ENCODE measurements around the gene NOL4L. TPM values are rescaled to one million over a fixed set of nuclear protein-coding genes. Genes with fewer than 3 reads are reported as not detected.

Gene NOL4L
- total RNA-seq, 1 donor from 2014 or later, result 11.9 TPM

GRCh38 chr20:32610472-32611218, 25.5 kb upstream of the NOL4L start:
- H3K4me2 ChIP-seq, result no peak overlapping the region
- no peak overlapping the region for H3K4me3 Mint-ChIP-seq
- no peaks in the 10 kb centered on the region for H3K9me3 Mint-ChIP-seq

DNA sequence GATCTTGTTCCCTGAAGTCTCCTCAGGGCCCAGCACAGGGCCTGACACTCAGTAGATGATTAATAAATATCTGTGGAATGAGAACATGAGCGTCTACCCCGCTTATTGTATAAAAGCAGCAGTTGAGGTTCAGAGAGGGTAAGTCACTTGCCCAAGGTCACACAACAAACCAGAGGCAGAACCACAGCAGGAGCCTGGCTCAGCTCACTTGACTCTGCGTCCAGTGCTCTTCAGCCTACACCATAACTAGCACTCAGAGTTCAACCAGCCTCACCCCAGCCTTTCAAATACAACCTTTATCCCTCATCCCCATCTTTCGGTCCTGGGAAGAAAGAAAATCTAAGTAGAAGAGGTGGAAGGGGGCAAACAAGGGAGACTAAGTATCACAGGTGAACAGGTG, 24.9 kb upstream of the NOL4L start:
- Histone ChIP-seq H3K36me3 (no peaks in the 10 kb centered on the region), H3K9ac (no peak overlapping the region), H3F3A (ENCODE audit: low read depth) (no peaks in the 10 kb centered on the region), H3K27ac (no peak overlapping the region), H3K79me2 (ENCODE audit: low read depth) (no peaks in the 10 kb centered on the region), H3K9me3 (ENCODE audit: low read depth) (no peaks in the 10 kb centered on the region), H3K4me1 (peaks cover 23% of the 10 kb centered on the region), H3K4me2 (no peak overlapping the region), H3K4me3 (no peak overlapping the region), H2AFZ (replicated peaks) (no peak overlapping the region), H4K20me1 (ENCODE audit: low read depth) (no peaks in the 10 kb centered on the region), H3K27me3 (no peaks in the 10 kb centered on the region)
- H3K9me3 Mint-ChIP-seq, result no peaks in the 10 kb centered on the region
- DNase-seq (ENCODE audit: low spot score), result no peak
- no peak overlapping the region for H3K27ac Mint-ChIP-seq
- peaks cover 39% of the 10 kb centered on the region for H3K4me1 Mint-ChIP-seq
- no peaks in the 10 kb centered on the region for H3K36me3 Mint-ChIP-seq
- H3K27me3 Mint-ChIP-seq (ENCODE audit: insufficient read depth, low read depth), result peaks cover 12% of the 10 kb centered on the region
- TF ChIP-seq, protein P1, sequence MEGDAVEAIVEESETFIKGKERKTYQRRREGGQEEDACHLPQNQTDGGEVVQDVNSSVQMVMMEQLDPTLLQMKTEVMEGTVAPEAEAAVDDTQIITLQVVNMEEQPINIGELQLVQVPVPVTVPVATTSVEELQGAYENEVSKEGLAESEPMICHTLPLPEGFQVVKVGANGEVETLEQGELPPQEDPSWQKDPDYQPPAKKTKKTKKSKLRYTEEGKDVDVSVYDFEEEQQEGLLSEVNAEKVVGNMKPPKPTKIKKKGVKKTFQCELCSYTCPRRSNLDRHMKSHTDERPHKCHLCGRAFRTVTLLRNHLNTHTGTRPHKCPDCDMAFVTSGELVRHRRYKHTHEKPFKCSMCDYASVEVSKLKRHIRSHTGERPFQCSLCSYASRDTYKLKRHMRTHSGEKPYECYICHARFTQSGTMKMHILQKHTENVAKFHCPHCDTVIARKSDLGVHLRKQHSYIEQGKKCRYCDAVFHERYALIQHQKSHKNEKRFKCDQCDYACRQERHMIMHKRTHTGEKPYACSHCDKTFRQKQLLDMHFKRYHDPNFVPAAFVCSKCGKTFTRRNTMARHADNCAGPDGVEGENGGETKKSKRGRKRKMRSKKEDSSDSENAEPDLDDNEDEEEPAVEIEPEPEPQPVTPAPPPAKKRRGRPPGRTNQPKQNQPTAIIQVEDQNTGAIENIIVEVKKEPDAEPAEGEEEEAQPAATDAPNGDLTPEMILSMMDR (IDR thresholded peaks at IDR 0.05), result no peak
- TF ChIP-seq EZH2phosphoT487 (IDR thresholded peaks at IDR 0.05), result no peak
- no peak for TF ChIP-seq EZH2 (IDR thresholded peaks at IDR 0.05)
- peak overlapping the region; percentile 44 for H3K4me3 Mint-ChIP-seq

More at GRCh38 chr20:32610472-32611218, 25.5 kb upstream of the NOL4L start:
- Histone ChIP-seq H4K20me1 (ENCODE audit: low read depth) (no peaks in the 10 kb centered on the region), H3F3A (ENCODE audit: low read depth) (no peaks in the 10 kb centered on the region), H3K36me3 (no peaks in the 10 kb centered on the region), H3K27ac (no peak overlapping the region), H3K27me3 (no peaks in the 10 kb centered on the region), H2AFZ (replicated peaks) (no peak overlapping the region), H3K9me3 (ENCODE audit: low read depth) (no peaks in the 10 kb centered on the region), H3K9ac (no peak overlapping the region), H3K79me2 (ENCODE audit: low read depth) (no peaks in the 10 kb centered on the region), H3K4me1 (peaks cover 17% of the 10 kb centered on the region), H3K4me3 (no peak overlapping the region)
- H3K36me3 Mint-ChIP-seq, result no peaks in the 10 kb centered on the region
- TF ChIP-seq EZH2phosphoT487 (IDR thresholded peaks at IDR 0.05), result no peak
- TF ChIP-seq, protein P1 (IDR thresholded peaks at IDR 0.05), result no peak
- TF ChIP-seq EZH2 (IDR thresholded peaks at IDR 0.05), result no peak
- no peak overlapping the region for H3K27ac Mint-ChIP-seq
- DNase-seq (ENCODE audit: low spot score), result no peak
- peaks cover 36% of the 10 kb centered on the region for H3K4me1 Mint-ChIP-seq
- H3K27me3 Mint-ChIP-seq (ENCODE audit: insufficient read depth, low read depth), result peaks cover 12% of the 10 kb centered on the region

DNA sequence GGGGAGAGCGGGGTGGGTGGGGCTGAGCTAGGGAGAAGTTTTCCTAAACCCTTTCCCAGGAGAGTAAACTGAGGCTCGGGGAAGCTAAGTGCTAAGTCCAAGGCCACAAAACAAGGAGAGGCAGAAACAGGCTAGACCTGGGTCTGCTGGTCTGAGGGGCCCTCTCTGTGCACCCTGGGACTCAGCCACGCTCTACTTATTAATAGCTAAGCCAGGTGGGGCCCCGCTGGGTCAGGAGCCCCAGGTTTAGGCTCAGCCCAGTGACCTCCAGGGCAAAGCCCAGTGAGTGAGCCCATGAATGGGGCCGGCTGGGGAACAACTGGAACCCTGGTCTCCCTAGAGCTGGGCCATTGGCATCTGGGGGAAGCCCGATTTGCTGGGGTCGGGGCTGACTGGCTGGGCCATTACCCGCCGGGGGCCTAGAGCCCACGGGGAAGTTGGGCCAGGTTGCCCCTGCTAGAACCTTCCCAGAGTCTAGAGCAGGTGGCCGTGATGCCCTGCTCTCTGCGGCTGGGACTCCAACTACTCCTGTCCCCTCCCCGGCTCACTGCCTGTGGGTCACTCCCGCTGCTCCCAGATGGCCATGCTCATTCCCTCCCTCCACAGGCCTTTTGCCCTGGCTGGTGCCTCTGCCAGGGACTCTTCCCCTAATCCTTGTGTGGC, 24.1 kb upstream of the NOL4L start:
- Histone ChIP-seq H3K79me2 (ENCODE audit: low read depth) (no peaks in the 10 kb centered on the region), H3K9me3 (ENCODE audit: low read depth) (no peaks in the 10 kb centered on the region), H3K36me3 (no peaks in the 10 kb centered on the region), H3K4me3 (no peak overlapping the region), H3F3A (ENCODE audit: low read depth) (no peaks in the 10 kb centered on the region), H3K27me3 (no peaks in the 10 kb centered on the region), H4K20me1 (ENCODE audit: low read depth) (no peaks in the 10 kb centered on the region), H3K9ac (no peak overlapping the region), H3K4me2 (no peak overlapping the region), H2AFZ (replicated peaks) (no peak overlapping the region), H3K4me1 (peaks cover 27% of the 10 kb centered on the region), H3K27ac (no peak overlapping the region)
- H3K4me1 Mint-ChIP-seq, result peaks cover 44% of the 10 kb centered on the region
- no peaks in the 10 kb centered on the region for H3K9me3 Mint-ChIP-seq
- TF ChIP-seq EZH2phosphoT487 (IDR thresholded peaks at IDR 0.05) (no peak), EZH2 (IDR thresholded peaks at IDR 0.05) (no peak)
- TF ChIP-seq, protein P1 (IDR thresholded peaks at IDR 0.05), result no peak
- no peak overlapping the region for H3K4me3 Mint-ChIP-seq
- H3K27me3 Mint-ChIP-seq (ENCODE audit: insufficient read depth, low read depth), result peaks cover 5% of the 10 kb centered on the region
- no peak overlapping the region for H3K27ac Mint-ChIP-seq
- no peak for DNase-seq (ENCODE audit: low spot score)
- H3K36me3 Mint-ChIP-seq, result no peaks in the 10 kb centered on the region

Measured in neural progenitor cell (in vitro differentiated cells).